Measurements from ENCODE around the gene ABCG1.

GRCh38 chr21:42236693-42237092 lies 17.8 kb downstream of the ABCG1 start:
- TF ChIP-seq CTCF (conservative IDR thresholded peaks at IDR 0.05 in 1 of 2, IDR thresholded peaks at IDR 0.05 in 1 of 2; ENCODE audit: low read depth in 1 of 2, low read length in 2 of 2) (no peak), EZH2 (IDR thresholded peaks at IDR 0.05; ENCODE audit: low read length, missing control alignments) (no peak)
